GM18951 (cell line): Measurements from ENCODE around the gene RIPOR3.
"Not testable (repeated sequence)": the region's sequence is repeated elsewhere in the genome, so short reads cannot be mapped to it uniquely, and the experiment has no call there.

ENCODE experiments used
- POLR2A ChIP-seq: IDR thresholded peaks from 4 replicates; pipeline ENCODE4 v1.6.1; 2011; ENCODE audit warnings: mild to moderate bottlenecking; ENCODE audit not compliant: insufficient read length, insufficient read depth; ENCODE audit errors: extremely low read depth
- in situ Hi-C: fragments of 300-500 bp; cut with MboI; formaldehyde crosslinking; loops from one replicate; pipeline ENCODE4 v1.12.0; 2022; ENCODE audit warnings: low sequenced_read_pairs, mixed read lengths, inconsistent platforms; ENCODE audit not compliant: unreplicated experiment

RIPOR3 gene

GRCh38 chr20:50654904-50655303 lies 36.4 kb downstream of the RIPOR3 start:
- TF ChIP-seq POLR2A: no peak
- in situ Hi-C loops: no loop called here

- no peak for TF ChIP-seq POLR2A
Measured at GRCh38 chr20:50652702-50653294, 38.5 kb downstream of the RIPOR3 start.

GRCh38 chr20:50651676-50652075 lies 39.7 kb downstream of the RIPOR3 start:
- in situ Hi-C loops: no loop called here
- no peak for TF ChIP-seq POLR2A

More at GRCh38 chr20:50652702-50653294, 38.5 kb downstream of the RIPOR3 start:
- in situ Hi-C loops: no loop called here

GRCh38 chr20:50649590-50649989 lies 41.8 kb downstream of the RIPOR3 start:
- TF ChIP-seq POLR2A: no peak
- in situ Hi-C loops: no loop called here

GRCh38 chr20:50648651-50649050 lies 42.7 kb downstream of the RIPOR3 start:
- TF ChIP-seq POLR2A: no peak

GRCh38 chr20:50646483-50646996 lies 44.8 kb downstream of the RIPOR3 start:
- TF ChIP-seq POLR2A: no peak
- in situ Hi-C loops: no loop called here

More at GRCh38 chr20:50648651-50649050, 42.7 kb downstream of the RIPOR3 start:
- in situ Hi-C loops: no loop called here

GRCh38 chr20:50645253-50646068 lies 45.9 kb downstream of the RIPOR3 start:
- TF ChIP-seq POLR2A: no peak
- in situ Hi-C loops: no loop called here

- in situ Hi-C loops: no loop called here
- TF ChIP-seq POLR2A: no peak
Measured at GRCh38 chr20:50642288-50642803, 49.0 kb downstream of the RIPOR3 start.

GRCh38 chr20:50641625-50642287 lies 49.6 kb downstream of the RIPOR3 start:
- in situ Hi-C loops: not testable (repeated sequence)

GRCh38 chr20:50639971-50640711 lies 51.2 kb downstream of the RIPOR3 start:
- in situ Hi-C loops: not testable (repeated sequence)

- in situ Hi-C loops: not testable (repeated sequence)
Measured at GRCh38 chr20:50638015-50638847, 53.1 kb downstream of the RIPOR3 start.
